Aorta (tissue), 5 donors: ENCODE measurements around the gene NAGA. TPM values are rescaled to one million over a fixed set of nuclear protein-coding genes. Genes with fewer than 3 reads are reported as not detected.

Source experiments
- ATAC-seq: fragments of 200-7000 bp; cut with Tn5 transposase; one replicate; pipeline ENCODE4 v1.9.1; 2022; ENCODE audit warnings: moderate library complexity; ENCODE audit not compliant: low FRiP score
- DNase-seq, 2 donors: peaks; one replicate each; pipeline ENCODE4 v3.0.0-alpha.2; 2020
- H3K27ac ChIP-seq, 2 donors: one replicate each; pipeline ENCODE4 v1.5.1; 2013; ENCODE audit warnings: low read length in 2 of 2, mild to moderate bottlenecking in 2 of 2, moderate library complexity in 2 of 2, control low read depth in 1 of 2, inconsistent platforms in 1 of 2, low read depth in 1 of 2
- H3K27me3 ChIP-seq, 2 donors: one replicate each; pipeline ENCODE4 v1.6.1; 2013; ENCODE audit warnings: control low read depth in 1 of 2, low read length in 1 of 2, mild to moderate bottlenecking in 1 of 2, moderate library complexity in 1 of 2; ENCODE audit not compliant: insufficient read depth in 2 of 2, control insufficient read depth in 1 of 2
- H3K36me3 ChIP-seq, 2 donors: one replicate each; pipeline ENCODE4 v1.6.1; 2013; ENCODE audit warnings: control low read depth in 1 of 2, low read length in 1 of 2, mild to moderate bottlenecking in 1 of 2; ENCODE audit not compliant: insufficient read depth in 2 of 2, control insufficient read depth in 1 of 2
- H3K4me1 ChIP-seq, 2 donors: one replicate each; pipeline ENCODE4 v1.6.1; 2013; ENCODE audit warnings: low read length in 2 of 2, control low read depth in 1 of 2, mild to moderate bottlenecking in 1 of 2, moderate library complexity in 1 of 2; ENCODE audit not compliant: insufficient read depth in 2 of 2, control insufficient read depth in 1 of 2
- H3K4me3 ChIP-seq, 2 donors: one replicate each; pipeline ENCODE4 v1.5.1; 2013; ENCODE audit warnings: low read length in 2 of 2, control low read depth in 1 of 2, mild to moderate bottlenecking in 1 of 2
- H3K9me3 ChIP-seq: one replicate; pipeline ENCODE4 v1.6.1; 2013; ENCODE audit warnings: mild to moderate bottlenecking, low read length; ENCODE audit not compliant: control insufficient read depth
- WGBS, 2 donors: extraction: QIAGEN DNeasy Blood & Tissue Kit; methylation state at CpG; one replicate each; pipeline ENCODE4 v1.1.7; 2013; 5-methylcytosine and 5-hydroxymethylcytosine counted together
- intact Hi-C, 2 donors: fragments of 100-400 bp; cut with DNase I; formaldehyde crosslinking; loops; one replicate each; pipeline versions ENCODE4 v1.14.2 to v1.15.0; 2022
- polyA plus RNA-seq, 2 donors: library from polyadenylated mRNA; stranded (reverse); fragments of 200-250 nt; gene quantifications; one replicate each; pipeline ENCODE4 v1.2.3, GENCODE V29; 2013
- total RNA-seq, 2 donors: library from RNA; stranded (reverse); fragmentation: NEBNext Ultra II Directional; extraction: Animal tissue kit (Norgen Biotek cat#: 25700); gene quantifications; one replicate each; pipeline ENCODE4 v1.2.1, GENCODE V29; 2021
- donor health status: healthy with polysubstance abuse.
- donor health status: Bipolar disorder and iron deficiency.
- donor health status: DM: no; HTN: no; CAD: no.
- donor health status: DM: no; HTN: no; CAD: no.
- donor health status: DM: yes; HTN: yes; CAD: no.

Gene NAGA
- total and polyA plus RNA-seq, 4 donors, result 8.4 to 27.6 (median 19.3) TPM

- ATAC-seq, result no peak
- Histone ChIP-seq H3K27me3 (no peaks in the 10 kb centered on the region), H3K36me3 (peaks cover 0 to 4% of the 10 kb centered on the region in 2 donors), H3K4me1 (no peaks in the 10 kb centered on the region), H3K4me3 (no peak overlapping the region), H3K9me3 (no peaks in the 10 kb centered on the region), H3K27ac (no peak overlapping the region)
- intact Hi-C loops, result no loop called here
- DNase-seq, result no peak
- WGBS, 2 donors, result 93 to 96% methylated on average over 10 of the region's 10 CpGs
Measured at GRCh38 chr22:42062506-42063170, 8.0 kb downstream of the NAGA start.

GRCh38 chr22:42061041-42061440 lies 9.6 kb downstream of the NAGA start:
- Histone ChIP-seq H3K27ac (no peak overlapping the region), H3K9me3 (no peaks in the 10 kb centered on the region), H3K4me3 (no peak overlapping the region), H3K27me3 (no peaks in the 10 kb centered on the region), H3K36me3 (peaks cover 0 to 4% of the 10 kb centered on the region in 2 donors), H3K4me1 (no peaks in the 10 kb centered on the region)
- WGBS, 2 donors, result 96% methylated on average over 7 of the region's 7 CpGs
- ATAC-seq, result peak; percentile 7
- no peak for DNase-seq
- intact Hi-C loops, result no loop called here

GRCh38 chr22:42060489-42060888 lies 10.1 kb downstream of the NAGA start:
- no peaks in the 10 kb centered on the region for H3K4me1 ChIP-seq
- 94 to 96% methylated on average over 5 of the region's 5 CpGs for WGBS, 2 donors
- H3K36me3 ChIP-seq, result peaks cover 0 to 4% of the 10 kb centered on the region in 2 donors
- DNase-seq, result no peak
- intact Hi-C loops, result no loop called here
- ATAC-seq, result no peak
- no peaks in the 10 kb centered on the region for H3K27me3 ChIP-seq
- H3K4me3 ChIP-seq, result no peak overlapping the region
- no peaks in the 10 kb centered on the region for H3K9me3 ChIP-seq
- no peak overlapping the region for H3K27ac ChIP-seq

- intact Hi-C loops, result no loop called here
- no peak for ATAC-seq
- Histone ChIP-seq H3K4me1 (no peaks in the 10 kb centered on the region), H3K27ac (no peak overlapping the region), H3K36me3 (peaks cover 0 to 2% of the 10 kb centered on the region in 2 donors), H3K27me3 (no peaks in the 10 kb centered on the region), H3K9me3 (no peaks in the 10 kb centered on the region), H3K4me3 (no peak overlapping the region)
- 92 to 95% methylated on average over 1 of the region's 1 CpG for WGBS, 2 donors
- no peak for DNase-seq
Measured at GRCh38 chr22:42056757-42057511, 13.7 kb downstream of the NAGA start.

GRCh38 chr22:42052765-42053164 lies 17.8 kb downstream of the NAGA start:
- Histone ChIP-seq H3K4me3 (no peak overlapping the region), H3K4me1 (no peaks in the 10 kb centered on the region), H3K27ac (no peak overlapping the region), H3K36me3 (no peaks in the 10 kb centered on the region), H3K9me3 (no peaks in the 10 kb centered on the region), H3K27me3 (no peaks in the 10 kb centered on the region)
- no peak for DNase-seq
- ATAC-seq, result no peak
- WGBS, 2 donors, result 84 to 85% methylated on average over 3 of the region's 3 CpGs
- intact Hi-C loops, result no loop called here

- ATAC-seq (no peak), DNase-seq (no peak)
- Histone ChIP-seq H3K4me1 (no peaks in the 10 kb centered on the region), H3K27me3 (no peaks in the 10 kb centered on the region), H3K9me3 (no peaks in the 10 kb centered on the region), H3K27ac (no peak overlapping the region), H3K4me3 (no peak overlapping the region), H3K36me3 (no peaks in the 10 kb centered on the region)
- intact Hi-C loops, result no loop called here
- 57 to 75% methylated on average over 2 of the region's 2 CpGs for WGBS, 2 donors
Measured at GRCh38 chr22:42050641-42051180, 19.9 kb downstream of the NAGA start.

GRCh38 chr22:42041784-42042183 lies 28.8 kb downstream of the NAGA start:
- Histone ChIP-seq H3K27ac (no peak overlapping the region), H3K36me3 (no peaks in the 10 kb centered on the region), H3K27me3 (no peaks in the 10 kb centered on the region), H3K9me3 (peaks cover 1% of the 10 kb centered on the region), H3K4me3 (no peak overlapping the region), H3K4me1 (no peaks in the 10 kb centered on the region)
- no peak for ATAC-seq
- intact Hi-C loops, result no loop called here
- no peak for DNase-seq

- 88 to 93% methylated on average over 5 of the region's 5 CpGs for WGBS, 2 donors
- DNase-seq (no peak), ATAC-seq (no peak)
- Histone ChIP-seq H3K27ac (no peak overlapping the region), H3K9me3 (peaks cover 1% of the 10 kb centered on the region), H3K36me3 (no peaks in the 10 kb centered on the region), H3K4me1 (no peaks in the 10 kb centered on the region), H3K27me3 (no peaks in the 10 kb centered on the region), H3K4me3 (no peak overlapping the region)
- intact Hi-C loops, result no loop called here
Measured at GRCh38 chr22:42039271-42039670, 31.3 kb downstream of the NAGA start.

- WGBS, 2 donors, result 86 to 89% methylated on average over 8 of the region's 8 CpGs
- Histone ChIP-seq H3K27me3 (no peaks in the 10 kb centered on the region), H3K27ac (no peak overlapping the region), H3K4me3 (no peak overlapping the region), H3K4me1 (no peaks in the 10 kb centered on the region), H3K36me3 (no peaks in the 10 kb centered on the region), H3K9me3 (no peaks in the 10 kb centered on the region)
- ATAC-seq (no peak), DNase-seq (no peak)
- intact Hi-C loops, result no loop called here
Measured at GRCh38 chr22:42035256-42035655, 35.4 kb downstream of the NAGA start.
